ENCODE measurements around the gene GSTP1. TPM values are rescaled to one million over a fixed set of nuclear protein-coding genes. Genes with fewer than 3 reads are reported as not detected.

GSTP1 gene
- total RNA-seq = 850 and 1,023 TPM in 2 replicates

GRCh38 chr11:67583247-67584204 lies at the start of gene GSTP1:
TSS of gene GSTP1 (plus strand) at chr11:67583812. CDS start at chr11:67583844, 32 bp downstream.

GRCh38 chr11:67606492-67607295 lies 23.1 kb downstream of the GSTP1 start, which contains the start of gene NDUFV1:
TSS of gene NDUFV1 (plus strand) at chr11:67606936. CDS start at chr11:67607005, 69 bp downstream.

GRCh38 chr11:67629386-67630227 lies 46.0 kb downstream of the GSTP1 start, which contains the start of gene NUDT8:
TSS of gene NUDT8 (minus strand) at chr11:67629937. CDS start at chr11:67629911, 26 bp downstream.

Other genes starting within 250 kb of the GSTP1 start
- 26.4 and 47.5 TPM in 2 replicates for gene POLD4, start 230.3 kb upstream of the GSTP1 start, total RNA-seq
- 2.7 and 3.3 TPM in 2 replicates for gene CLCF1, start 210.2 kb upstream of the GSTP1 start, total RNA-seq
- 3.2 and 5.5 TPM in 2 replicates for gene RAD9A, start 191.8 kb upstream of the GSTP1 start, total RNA-seq
- 183 and 226 TPM in 2 replicates for gene PPP1CA, start 182.0 kb upstream of the GSTP1 start, total RNA-seq
- gene TBC1D10C, start 179.7 kb upstream of the GSTP1 start, total RNA-seq = under 0.01 and 0.09 TPM in 2 replicates
- under 0.01 and 0.09 TPM in 2 replicates for gene CARNS1, start 168.1 kb upstream of the GSTP1 start, total RNA-seq
- 29.7 and 32.5 TPM in 2 replicates for gene RPS6KB2, start 155.3 kb upstream of the GSTP1 start, total RNA-seq
- 0.18 and 0.85 TPM in 2 replicates for gene PTPRCAP, start 146.1 kb upstream of the GSTP1 start, total RNA-seq
- 133 and 168 TPM in 2 replicates for gene CORO1B, start 140.3 kb upstream of the GSTP1 start, total RNA-seq
- gene GPR152, start 131.1 kb upstream of the GSTP1 start, total RNA-seq = not detected in 2 replicates
- gene CABP4, start 128.5 kb upstream of the GSTP1 start, total RNA-seq = 0.45 and 1.1 TPM in 2 replicates
- gene TMEM134, start 114.6 kb upstream of the GSTP1 start, total RNA-seq = 9.7 and 22.0 TPM in 2 replicates
- 86.3 and 135 TPM in 2 replicates for gene AIP, start 100.8 kb upstream of the GSTP1 start, total RNA-seq
- 11.2 and 24.2 TPM in 2 replicates for gene PITPNM1, start 78.4 kb upstream of the GSTP1 start, total RNA-seq
- 12.7 and 13.1 TPM in 2 replicates for gene CDK2AP2, start 75.7 kb upstream of the GSTP1 start, total RNA-seq
- not detected in 2 replicates for gene CABP2, start 60.4 kb upstream of the GSTP1 start, total RNA-seq
- 192 and 205 TPM in 2 replicates for gene NDUFV1, start 23.1 kb downstream of the GSTP1 start, total RNA-seq
- 2.4 and 6.2 TPM in 2 replicates for gene NUDT8, start 46.1 kb downstream of the GSTP1 start, total RNA-seq
- not detected in 2 replicates for gene TBX10, start 56.0 kb downstream of the GSTP1 start, total RNA-seq
- gene ACY3, start 66.9 kb downstream of the GSTP1 start, total RNA-seq = not detected in 2 replicates
- gene ALDH3B2, start 90.8 kb downstream of the GSTP1 start, total RNA-seq = not detected in 2 replicates

Measured in endothelial cell of coronary artery (primary cell).